ENCODE data around the gene ETNPPL. TPM values are rescaled to one million over a fixed set of nuclear protein-coding genes. Genes with fewer than 3 reads are reported as not detected.

ETNPPL gene
- polyA plus RNA-seq, 1 donor from 2014 or later, result 0.45 TPM

GRCh38 chr4:108775921-108776320, 13.1 kb upstream of the ETNPPL start:
- no peak overlapping the region for H2AFZ ChIP-seq (ENCODE audit: low read depth, low read length)
- no peak for TF ChIP-seq POLR2AphosphoS5 (IDR thresholded peaks at IDR 0.05)
- TF ChIP-seq CTCF (IDR thresholded peaks at IDR 0.05; ENCODE audit: poor library complexity, severe bottlenecking), result no peak
- no peak for TF ChIP-seq REST (IDR thresholded peaks at IDR 0.05; ENCODE audit: borderline replicate concordance)
- TF ChIP-seq TAF1 (IDR thresholded peaks at IDR 0.05; ENCODE audit: low read depth), result no peak
- TF ChIP-seq MXI1 (conservative IDR thresholded peaks at IDR 0.05; ENCODE audit: poor library complexity, severe bottlenecking), result no peak
- no peak for TF ChIP-seq RAD21 (conservative IDR thresholded peaks at IDR 0.05)
- TF ChIP-seq EP300 (conservative IDR thresholded peaks at IDR 0.05; ENCODE audit: poor library complexity, severe bottlenecking), result no peak
- TF ChIP-seq SMC3 (conservative IDR thresholded peaks at IDR 0.05; ENCODE audit: poor library complexity), result no peak
- TF ChIP-seq EZH2 (IDR thresholded peaks at IDR 0.05; ENCODE audit: borderline replicate concordance, insufficient read depth, low read length, poor library complexity, severe bottlenecking), result no peak

GRCh38 chr4:108774809-108775530, 12.1 kb upstream of the ETNPPL start:
- Histone ChIP-seq H3F3A (ENCODE audit: insufficient read depth, low read length, poor library complexity, severe bottlenecking) (no peaks in the 10 kb centered on the region), H3K9me3 (ENCODE audit: low read length) (no peaks in the 10 kb centered on the region), H3K27ac (ENCODE audit: low read length) (no peak overlapping the region), H3K4me3 (ENCODE audit: low read length) (no peak overlapping the region), H2AFZ (ENCODE audit: low read depth, low read length) (no peak overlapping the region), H3K4me2 (ENCODE audit: low read length) (no peak overlapping the region), H3K27me3 (ENCODE audit: insufficient read depth, low read depth, low read length) (no peaks in the 10 kb centered on the region), H4K20me1 (ENCODE audit: insufficient read depth) (no peaks in the 10 kb centered on the region), H3K36me3 (ENCODE audit: insufficient read depth, low read length) (no peaks in the 10 kb centered on the region), H3K79me2 (replicated peaks; ENCODE audit: insufficient read depth, low read length) (no peaks in the 10 kb centered on the region), H3K9me2 (ENCODE audit: insufficient read depth, low read length) (no peaks in the 10 kb centered on the region), H3K9ac (ENCODE audit: low read length) (no peak overlapping the region)
- peak; percentile 15 for TF ChIP-seq CTCF (IDR thresholded peaks at IDR 0.05; ENCODE audit: poor library complexity, severe bottlenecking)
- no peak for TF ChIP-seq MXI1 (conservative IDR thresholded peaks at IDR 0.05; ENCODE audit: poor library complexity, severe bottlenecking)

More at GRCh38 chr4:108775921-108776320, 13.1 kb upstream of the ETNPPL start:
- H3K4me3 ChIP-seq (ENCODE audit: low read length), result no peak overlapping the region
- H3K27me3 ChIP-seq (ENCODE audit: insufficient read depth, low read depth, low read length), result no peaks in the 10 kb centered on the region
- no peaks in the 10 kb centered on the region for H3K9me3 ChIP-seq (ENCODE audit: low read length)
- H3K9me2 ChIP-seq (ENCODE audit: insufficient read depth, low read length), result no peaks in the 10 kb centered on the region
- H3F3A ChIP-seq (ENCODE audit: insufficient read depth, low read length, poor library complexity, severe bottlenecking), result no peaks in the 10 kb centered on the region
- H3K79me2 ChIP-seq (replicated peaks; ENCODE audit: insufficient read depth, low read length), result no peaks in the 10 kb centered on the region
- no peak overlapping the region for H3K4me2 ChIP-seq (ENCODE audit: low read length)
- no peaks in the 10 kb centered on the region for H4K20me1 ChIP-seq (ENCODE audit: insufficient read depth)
- no peak overlapping the region for H3K27ac ChIP-seq (ENCODE audit: low read length)
- H3K36me3 ChIP-seq (ENCODE audit: insufficient read depth, low read length), result no peaks in the 10 kb centered on the region
- no peak overlapping the region for H3K9ac ChIP-seq (ENCODE audit: low read length)

Measured in neural cell (in vitro differentiated cells).